Measurements from ENCODE around the gene RIPPLY3.

DNA sequence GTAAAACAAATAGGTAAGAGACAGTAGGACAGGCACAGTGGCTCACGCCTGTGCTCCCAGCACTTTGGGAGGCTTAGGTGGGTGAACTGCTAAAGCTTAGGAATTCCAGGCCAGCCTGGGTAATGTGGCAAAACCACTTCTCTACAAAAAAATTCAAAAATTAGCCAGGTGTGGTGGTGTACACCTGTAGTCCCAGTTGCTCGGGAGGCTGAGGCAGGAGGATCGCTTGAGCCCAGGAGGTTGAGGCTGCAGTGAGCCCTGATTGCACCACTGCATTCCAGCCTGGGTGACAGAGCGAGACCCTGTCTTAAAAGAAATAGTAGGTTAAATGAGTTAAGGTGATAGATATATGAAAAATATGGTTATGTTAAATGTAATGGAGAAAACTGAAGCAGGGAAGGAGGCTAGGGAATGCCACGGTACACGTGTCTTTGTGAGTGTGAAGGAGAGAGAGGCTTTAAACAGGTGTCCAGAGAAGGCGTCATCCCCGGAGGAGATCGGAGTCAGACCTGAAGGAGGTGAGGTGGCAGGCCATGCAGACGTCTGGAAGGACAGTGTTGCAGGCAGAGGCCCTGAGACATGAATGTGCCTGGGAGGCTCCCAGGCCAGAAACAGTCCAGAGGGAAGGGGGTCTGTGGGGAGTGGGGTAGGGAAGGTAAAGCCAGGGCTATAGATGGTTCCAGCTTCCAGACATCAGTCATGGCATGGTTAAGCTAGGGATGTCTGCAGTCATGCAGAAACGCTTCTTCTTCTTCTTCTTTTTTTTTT lies 7.2 kb upstream of the RIPPLY3 start:
- TF ChIP-seq CTCF (IDR thresholded peaks at IDR 0.05) (no peak), POLR2A (IDR thresholded peaks at IDR 0.05; ENCODE audit: low read depth) (no peak), EP300 (IDR thresholded peaks at IDR 0.05) (no peak)

Measured in esophagus muscularis mucosa (tissue), 4 donors.